ENCODE data around the gene SLC25A34. TPM values are rescaled to one million over a fixed set of nuclear protein-coding genes. Genes with fewer than 3 reads are reported as not detected.

Gene SLC25A34
- total RNA-seq, 1 donor from 2014 or later, result 1.5 TPM

- Mint-ChIP-seq H3K9me3 (no peaks in the 10 kb centered on the region), H3K27ac (no peak overlapping the region), H3K36me3 (ENCODE audit: low read depth) (peaks cover 12% of the 10 kb centered on the region), H3K4me3 (no peak overlapping the region), H3K27me3 (no peaks in the 10 kb centered on the region), H3K4me1 (no peaks in the 10 kb centered on the region)
- intact Hi-C loops (cut with micrococcal nuclease), result no loop called here
- DNase-seq, result no peak
Measured at GRCh38 chr1:15733218-15733725, 2.8 kb upstream of the SLC25A34 start.

GRCh38 chr1:15733726-15734226, 2.3 kb upstream of the SLC25A34 start:
- no peaks in the 10 kb centered on the region for H3K9me3 Mint-ChIP-seq

GRCh38 chr1:15734296-15734695, 1.8 kb upstream of the SLC25A34 start:
- H3K4me3 Mint-ChIP-seq, result no peak overlapping the region
- peaks cover 11% of the 10 kb centered on the region for H3K36me3 Mint-ChIP-seq (ENCODE audit: low read depth)
- no peaks in the 10 kb centered on the region for H3K4me1 Mint-ChIP-seq
- intact Hi-C loops (cut with micrococcal nuclease), result no loop called here
- no peaks in the 10 kb centered on the region for H3K27me3 Mint-ChIP-seq
- H3K9me3 Mint-ChIP-seq, result no peaks in the 10 kb centered on the region
- H3K27ac Mint-ChIP-seq, result no peak overlapping the region
- DNase-seq, result no peak

More at GRCh38 chr1:15733726-15734226, 2.3 kb upstream of the SLC25A34 start:
- DNase-seq, result no peak
- peaks cover 11% of the 10 kb centered on the region for H3K36me3 Mint-ChIP-seq (ENCODE audit: low read depth)
- H3K4me1 Mint-ChIP-seq, result no peaks in the 10 kb centered on the region
- H3K27ac Mint-ChIP-seq, result no peak overlapping the region
- H3K4me3 Mint-ChIP-seq, result no peak overlapping the region
- no peaks in the 10 kb centered on the region for H3K27me3 Mint-ChIP-seq
- intact Hi-C loops (cut with micrococcal nuclease), result no loop called here

- intact Hi-C loops (cut with micrococcal nuclease), result no loop called here
- no peak for DNase-seq
- H3K9me3 Mint-ChIP-seq, result no peaks in the 10 kb centered on the region
- H3K27me3 Mint-ChIP-seq, result no peaks in the 10 kb centered on the region
- no peaks in the 10 kb centered on the region for H3K4me1 Mint-ChIP-seq
- H3K27ac Mint-ChIP-seq, result no peak overlapping the region
- peaks cover 8% of the 10 kb centered on the region for H3K36me3 Mint-ChIP-seq (ENCODE audit: low read depth)
- H3K4me3 Mint-ChIP-seq, result no peak overlapping the region
Measured at GRCh38 chr1:15734901-15735300, 1.2 kb upstream of the SLC25A34 start.

- DNase-seq, result no peak
- intact Hi-C loops (cut with micrococcal nuclease), result no loop called here
- Mint-ChIP-seq H3K27me3 (no peaks in the 10 kb centered on the region), H3K9me3 (no peaks in the 10 kb centered on the region), H3K4me1 (no peaks in the 10 kb centered on the region), H3K36me3 (ENCODE audit: low read depth) (peaks cover 8% of the 10 kb centered on the region), H3K27ac (no peak overlapping the region), H3K4me3 (no peak overlapping the region)
Measured at GRCh38 chr1:15735304-15736037, 587 bp upstream of the SLC25A34 start.

- no peaks in the 10 kb centered on the region for H3K9me3 Mint-ChIP-seq
- peaks cover 8% of the 10 kb centered on the region for H3K36me3 Mint-ChIP-seq (ENCODE audit: low read depth)
- no peak for DNase-seq
- peaks cover 4% of the 10 kb centered on the region for H3K4me1 Mint-ChIP-seq
- H3K27ac Mint-ChIP-seq, result no peak overlapping the region
- H3K27me3 Mint-ChIP-seq, result no peaks in the 10 kb centered on the region
- intact Hi-C loops (cut with micrococcal nuclease), result no loop called here
- no peak overlapping the region for H3K4me3 Mint-ChIP-seq
Measured at GRCh38 chr1:15736892-15737261, 819 bp downstream of the SLC25A34 start.

GRCh38 chr1:15737324-15738319, 1.6 kb downstream of the SLC25A34 start:
- Mint-ChIP-seq H3K4me1 (peaks cover 4% of the 10 kb centered on the region), H3K36me3 (ENCODE audit: low read depth) (peaks cover 5% of the 10 kb centered on the region), H3K27me3 (no peaks in the 10 kb centered on the region), H3K4me3 (no peak overlapping the region), H3K9me3 (no peaks in the 10 kb centered on the region), H3K27ac (no peak overlapping the region)
- intact Hi-C loops (cut with micrococcal nuclease), result no loop called here
- DNase-seq, result no peak

GRCh38 chr1:15738416-15739113, 2.5 kb downstream of the SLC25A34 start:
- H3K27ac Mint-ChIP-seq, result no peak overlapping the region
- no peaks in the 10 kb centered on the region for H3K36me3 Mint-ChIP-seq (ENCODE audit: low read depth)
- no peaks in the 10 kb centered on the region for H3K27me3 Mint-ChIP-seq
- peaks cover 4% of the 10 kb centered on the region for H3K4me1 Mint-ChIP-seq
- DNase-seq, result no peak
- intact Hi-C loops (cut with micrococcal nuclease), result no loop called here
- H3K4me3 Mint-ChIP-seq, result no peak overlapping the region
- no peaks in the 10 kb centered on the region for H3K9me3 Mint-ChIP-seq

GRCh38 chr1:15739259-15739658, 3.2 kb downstream of the SLC25A34 start:
- intact Hi-C loops (cut with micrococcal nuclease), result no loop called here
- Mint-ChIP-seq H3K27me3 (no peaks in the 10 kb centered on the region), H3K9me3 (no peaks in the 10 kb centered on the region), H3K4me3 (no peak overlapping the region), H3K27ac (no peak overlapping the region), H3K4me1 (peaks cover 4% of the 10 kb centered on the region), H3K36me3 (ENCODE audit: low read depth) (no peaks in the 10 kb centered on the region)
- no peak for DNase-seq

GRCh38 chr1:15739745-15740144, 3.7 kb downstream of the SLC25A34 start:
- intact Hi-C loops (cut with micrococcal nuclease), result no loop called here
- H3K36me3 Mint-ChIP-seq (ENCODE audit: low read depth), result no peaks in the 10 kb centered on the region
- DNase-seq, result no peak
- no peaks in the 10 kb centered on the region for H3K27me3 Mint-ChIP-seq
- H3K9me3 Mint-ChIP-seq, result no peaks in the 10 kb centered on the region
- no peak overlapping the region for H3K4me3 Mint-ChIP-seq
- peak overlapping the region; percentile 15 for H3K27ac Mint-ChIP-seq
- peaks cover 4% of the 10 kb centered on the region for H3K4me1 Mint-ChIP-seq

GRCh38 chr1:15740924-15741850, 5.1 kb downstream of the SLC25A34 start:
- DNase-seq, result peak; percentile 93
- peaks cover 4% of the 10 kb centered on the region for H3K4me1 Mint-ChIP-seq
- H3K27me3 Mint-ChIP-seq, result no peaks in the 10 kb centered on the region
- intact Hi-C loops (cut with micrococcal nuclease), result loop anchor here (1.0 kb wide), 1 partner anchor 146 kb away; no protein-coding TSS in a partner anchor
- H3K9me3 Mint-ChIP-seq, result no peaks in the 10 kb centered on the region
- H3K36me3 Mint-ChIP-seq (ENCODE audit: low read depth), result no peaks in the 10 kb centered on the region
- H3K4me3 Mint-ChIP-seq, result no peak overlapping the region
- peak overlapping the region; percentile 46 for H3K27ac Mint-ChIP-seq

- Mint-ChIP-seq H3K27me3 (no peaks in the 10 kb centered on the region), H3K36me3 (ENCODE audit: low read depth) (no peaks in the 10 kb centered on the region), H3K4me1 (peaks cover 4% of the 10 kb centered on the region), H3K9me3 (no peaks in the 10 kb centered on the region), H3K27ac (peak within 1 kb of the TSS; percentile 46), H3K4me3 (no peak within 1 kb of the TSS)
- intact Hi-C loops (cut with micrococcal nuclease), result no loop called here
- no peak for DNase-seq
Measured at GRCh38 chr1:15742339-15742801, 6.3 kb downstream of the SLC25A34 start, which contains the start of gene TMEM82. TMEM82 (plus strand) TSS chr1:15742499; CDS start chr1:15742560, 61 bp downstream.
